SKM-1 treated with dmso at 0.1 percent for 144 hours (cell line): ENCODE results near the gene PPP1R9A.

Experiments
- DNase-seq: peaks from one replicate; lab custom pipeline; 2025; ENCODE audit not compliant: unreplicated experiment; lab: John Stamatoyannopoulos, UW

PPP1R9A gene

DNA sequence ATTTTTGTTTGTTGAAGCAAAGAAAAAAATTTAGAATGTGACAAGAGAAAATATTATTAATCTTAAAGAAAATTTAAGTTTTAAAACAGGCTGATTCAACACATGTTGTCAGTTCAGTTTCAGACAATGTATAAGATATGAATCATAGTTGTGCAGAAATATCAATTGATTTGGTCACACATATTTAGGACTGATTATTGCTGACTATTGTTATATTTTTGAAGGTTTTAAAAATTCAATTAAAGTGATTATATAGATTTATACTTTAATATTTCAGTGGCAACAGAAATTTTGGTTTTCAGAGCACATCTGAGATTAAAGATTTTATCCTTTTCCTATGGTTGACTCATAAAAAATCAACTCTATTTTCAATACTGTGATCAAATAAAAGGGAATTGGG lies 284.4 kb downstream of the PPP1R9A start:
- DNase-seq: no peak

DNA sequence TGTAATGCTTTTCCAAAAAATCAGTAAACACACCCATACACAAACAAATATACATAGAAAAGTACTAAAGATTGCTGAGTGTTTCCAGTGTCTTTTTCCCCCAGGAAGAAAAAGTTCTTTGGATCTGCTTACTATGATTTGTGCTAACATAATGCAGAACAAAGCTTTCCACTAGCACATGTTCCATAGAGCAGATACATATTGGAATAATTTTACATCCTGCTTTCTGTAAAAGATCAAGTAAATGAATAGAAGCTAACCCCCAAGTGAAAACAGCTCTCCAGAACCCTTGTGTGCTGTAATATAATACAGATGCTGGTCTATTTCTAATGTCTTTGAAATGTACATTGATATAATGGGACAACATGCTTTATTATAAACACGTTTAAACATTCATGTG lies 291.5 kb downstream of the PPP1R9A start:
- no peak for DNase-seq

DNA sequence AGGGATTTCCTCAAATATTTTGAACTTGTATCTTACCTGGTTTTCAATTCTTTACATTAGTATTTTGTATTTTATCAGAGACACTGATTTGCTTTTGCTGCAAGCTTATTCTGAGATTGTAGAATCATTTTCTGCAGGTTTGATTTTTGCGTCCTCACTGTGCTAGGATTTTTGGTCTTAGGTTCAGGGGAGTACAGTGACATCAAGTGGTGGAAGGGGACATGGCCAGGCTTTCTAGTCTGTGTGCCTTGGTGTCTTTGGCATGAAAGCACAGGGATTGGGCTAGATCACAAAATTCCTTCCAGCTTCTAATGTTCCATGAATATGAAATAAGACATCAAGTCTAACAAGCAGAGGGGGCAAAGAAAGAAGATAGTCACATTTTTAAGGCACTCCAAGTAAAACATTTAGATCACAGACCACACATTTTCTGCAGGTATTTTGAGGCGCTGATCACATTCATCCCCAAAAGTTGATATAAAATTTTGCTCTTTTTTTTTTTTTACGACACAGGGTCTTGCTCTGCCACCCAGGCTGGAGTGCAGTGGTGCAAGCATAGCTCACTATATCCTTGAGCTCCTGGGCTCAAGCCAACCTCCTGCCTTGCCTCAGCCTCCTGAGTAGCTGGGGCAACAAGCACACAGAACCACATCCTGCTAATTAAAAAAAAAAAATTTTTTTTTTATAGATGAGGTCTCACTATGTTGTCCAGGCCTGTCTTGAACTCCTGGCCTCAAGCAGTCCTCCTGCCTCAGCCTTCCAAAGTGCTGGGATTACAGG lies 292.6 kb downstream of the PPP1R9A start:
- peak; percentile 23 for DNase-seq

DNA sequence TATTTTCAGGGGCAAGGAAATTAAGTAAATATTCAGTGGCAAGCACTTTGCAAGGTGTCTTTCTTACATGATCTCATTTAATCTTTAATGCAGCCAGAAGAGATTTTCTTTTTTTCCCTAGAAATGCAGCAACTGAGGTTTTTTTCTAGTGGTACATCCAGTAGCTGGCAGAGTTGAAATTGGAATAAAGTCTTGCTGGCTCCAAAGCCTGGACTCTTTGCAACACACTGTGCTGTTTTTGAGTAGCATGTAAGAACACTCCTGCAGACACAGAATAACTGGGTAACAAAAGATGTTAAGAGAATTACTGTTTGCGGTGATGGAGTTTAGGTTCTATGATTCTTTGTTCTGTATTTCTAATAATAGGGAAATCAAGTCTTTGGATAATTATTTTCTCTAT lies 293.3 kb downstream of the PPP1R9A start:
- DNase-seq: no peak

DNA sequence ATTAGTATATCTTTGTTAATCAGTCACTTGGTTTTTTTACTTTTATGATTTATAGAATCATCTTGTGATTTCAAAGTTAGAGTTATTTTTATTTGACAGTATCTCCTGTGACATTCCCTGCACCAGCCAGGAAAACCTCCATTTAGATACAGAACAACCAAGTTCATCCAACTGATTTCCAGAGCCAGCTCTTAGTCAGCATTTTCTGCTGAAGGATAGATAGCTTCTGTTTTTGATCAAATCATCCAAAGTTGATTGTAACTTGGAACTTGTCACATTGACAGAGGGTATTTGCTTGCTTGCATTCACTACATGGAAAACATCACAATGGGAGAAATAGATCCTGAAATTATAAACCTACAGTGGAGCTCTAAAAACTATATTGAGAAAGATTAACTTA lies 294.3 kb downstream of the PPP1R9A start:
- no peak for DNase-seq

DNA sequence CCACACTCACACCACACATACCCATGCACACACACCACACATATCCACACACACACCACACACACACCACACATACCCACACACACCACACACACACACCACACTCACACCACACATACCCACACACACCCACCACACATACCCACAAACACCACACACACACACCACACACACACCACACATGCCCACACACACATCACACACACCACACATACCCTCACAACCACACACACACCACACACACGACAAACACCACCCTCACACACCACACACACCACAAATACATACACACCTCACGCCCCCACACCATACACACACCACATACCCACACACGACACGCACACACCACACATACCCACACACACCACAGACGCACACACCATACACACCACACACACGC lies 297.2 kb downstream of the PPP1R9A start:
- DNase-seq: no peak

DNA sequence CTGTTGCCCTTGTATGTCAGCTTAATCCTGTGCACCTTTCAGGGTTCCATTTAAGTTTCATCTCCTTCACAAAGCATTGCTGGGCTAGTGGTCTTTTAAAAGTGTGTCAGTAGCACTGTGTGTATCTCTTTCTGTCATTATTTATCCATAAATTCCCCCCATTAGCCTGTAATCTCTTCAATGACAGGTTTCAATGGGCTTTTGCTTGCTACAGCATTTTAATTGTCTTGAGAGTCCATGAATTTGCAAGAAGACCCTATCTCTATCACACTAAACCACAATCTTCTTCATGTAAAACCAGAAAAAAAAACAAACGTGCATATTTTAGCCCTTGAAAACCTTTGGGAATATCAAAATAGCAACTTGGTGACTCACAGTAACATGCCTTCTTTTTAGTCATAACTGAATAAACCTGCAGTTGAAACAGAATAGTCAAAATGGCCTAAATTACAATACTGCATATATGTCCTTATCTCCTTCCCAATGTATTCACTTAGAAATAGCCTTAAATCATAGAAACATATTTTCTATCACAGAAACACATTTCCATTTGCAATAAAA lies 298.4 kb downstream of the PPP1R9A start:
- no peak for DNase-seq

DNA sequence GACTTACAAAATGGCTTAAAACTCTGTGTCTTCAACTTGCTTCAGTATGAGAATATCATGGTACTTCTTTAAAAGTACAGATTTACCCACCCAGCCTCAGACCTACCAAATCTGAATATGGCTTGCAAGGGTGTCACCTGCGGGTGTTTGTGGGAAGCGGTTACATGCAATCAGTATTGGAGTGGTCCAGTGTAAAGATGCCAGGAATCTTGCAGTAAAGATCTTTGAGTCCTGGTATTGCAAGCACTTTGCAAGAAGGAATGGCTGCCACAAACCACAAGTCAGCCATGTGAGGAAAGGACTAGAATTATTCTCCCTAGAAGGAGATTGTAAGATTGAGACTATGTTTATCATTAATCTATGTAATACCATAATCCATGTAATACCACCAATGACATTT lies 301.9 kb downstream of the PPP1R9A start:
- DNase-seq: no peak

DNA sequence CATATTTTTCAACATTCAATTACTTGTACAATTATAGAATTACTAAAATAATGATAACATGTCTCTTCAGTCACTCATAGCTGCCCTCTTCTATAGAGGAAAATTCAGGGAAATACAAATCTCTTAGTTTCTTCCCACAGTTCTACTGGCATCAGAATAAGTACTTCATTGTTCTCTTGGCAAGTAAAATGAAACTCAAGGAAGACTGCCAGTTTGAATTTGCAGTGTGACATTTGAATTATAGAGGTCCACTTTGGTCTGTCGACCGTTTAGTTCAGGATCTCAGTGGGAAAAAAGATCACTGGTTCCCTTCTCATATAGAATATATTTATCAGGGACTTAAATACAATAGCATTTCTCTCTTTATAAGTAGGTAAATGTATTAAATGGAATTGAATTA lies 302.4 kb downstream of the PPP1R9A start:
- DNase-seq: no peak

DNA sequence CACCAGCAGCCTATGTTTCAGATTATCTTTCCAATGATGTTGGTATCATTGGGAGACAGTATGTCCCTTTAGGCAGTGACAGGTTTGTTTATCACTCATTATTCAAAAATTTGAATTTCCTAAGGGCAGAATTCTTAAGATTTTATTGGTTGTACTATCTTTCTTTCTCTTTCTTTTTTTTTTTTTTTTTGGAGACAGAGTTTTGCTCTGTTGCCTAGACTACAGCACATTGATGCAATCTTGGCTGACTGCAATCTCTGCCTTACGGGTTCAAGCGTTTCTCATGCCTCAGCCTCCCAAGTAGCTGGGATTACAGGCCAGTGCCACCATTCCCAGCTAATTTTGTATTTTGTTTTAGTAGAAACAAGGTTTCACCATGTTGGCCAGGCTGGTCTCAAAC lies 305.8 kb downstream of the PPP1R9A start:
- no peak for DNase-seq

DNA sequence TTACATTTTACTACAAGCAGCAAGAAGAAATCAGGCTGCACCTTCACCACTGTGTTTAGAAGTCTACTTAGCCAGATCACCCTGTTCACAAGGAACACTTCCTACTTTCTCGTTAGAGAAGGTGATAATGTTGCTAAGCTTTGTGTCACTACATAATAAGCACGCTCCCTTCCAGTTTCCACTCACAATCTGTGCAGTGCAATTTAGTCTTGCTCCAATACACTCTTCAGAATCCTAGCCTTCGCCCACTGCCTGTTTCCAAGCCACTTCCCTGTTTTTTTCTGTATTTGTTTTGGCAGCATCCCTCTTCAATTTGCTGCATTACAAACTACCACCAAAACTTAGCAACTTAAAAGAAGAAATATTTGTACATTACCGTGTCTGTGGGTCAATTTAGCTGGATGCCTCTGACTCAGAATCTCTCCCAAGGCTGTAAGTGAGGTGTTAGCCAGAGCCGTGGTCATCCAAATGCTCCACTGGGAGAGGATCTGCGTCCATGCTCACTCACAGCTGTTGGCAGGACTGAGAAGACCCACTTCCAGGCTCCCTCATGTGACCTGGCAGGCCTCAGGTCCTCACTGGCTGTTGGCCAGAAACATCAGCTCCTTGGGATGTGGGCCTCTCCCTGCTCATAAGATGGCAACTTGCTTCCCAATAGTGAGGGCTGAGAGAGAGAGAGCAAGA lies 306.6 kb downstream of the PPP1R9A start:
- no peak for DNase-seq

DNA sequence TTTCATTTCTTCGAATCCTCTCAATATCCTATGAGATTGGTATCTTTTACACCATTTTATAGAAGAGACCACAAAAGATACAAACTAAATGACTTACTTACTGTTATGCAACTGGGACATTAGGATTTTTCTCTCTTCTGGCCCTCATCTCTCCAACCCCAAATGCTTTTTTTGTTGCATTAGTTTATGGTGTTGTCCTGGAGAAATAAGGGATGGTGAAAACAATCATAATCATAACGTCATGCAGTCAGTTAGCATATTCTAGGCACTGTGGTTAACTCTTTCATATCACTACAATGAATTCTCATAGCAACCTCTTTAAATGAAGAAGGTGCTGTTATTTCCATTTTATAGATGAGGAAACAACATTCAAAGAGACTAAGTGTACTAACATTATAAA lies 312.3 kb downstream of the PPP1R9A start:
- no peak for DNase-seq

DNA sequence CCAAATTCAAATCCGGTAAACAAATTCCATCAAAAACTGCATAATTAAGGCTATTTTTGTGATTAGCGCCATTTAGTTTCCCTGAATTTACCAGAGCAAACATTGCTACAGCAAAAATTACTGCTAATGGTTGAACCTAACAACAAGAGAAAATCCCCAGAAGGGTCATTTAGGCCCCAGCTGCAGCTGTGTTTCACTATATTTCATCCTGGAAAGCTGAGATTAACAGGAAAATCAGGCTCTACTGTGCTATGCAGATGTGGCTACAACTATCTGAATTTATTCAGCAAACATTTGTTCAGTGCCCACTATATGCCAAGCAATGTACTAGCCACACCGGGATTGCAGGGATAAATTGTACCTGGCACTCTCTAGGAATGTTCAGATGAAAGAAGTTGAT lies 312.9 kb downstream of the PPP1R9A start:
- no peak for DNase-seq

DNA sequence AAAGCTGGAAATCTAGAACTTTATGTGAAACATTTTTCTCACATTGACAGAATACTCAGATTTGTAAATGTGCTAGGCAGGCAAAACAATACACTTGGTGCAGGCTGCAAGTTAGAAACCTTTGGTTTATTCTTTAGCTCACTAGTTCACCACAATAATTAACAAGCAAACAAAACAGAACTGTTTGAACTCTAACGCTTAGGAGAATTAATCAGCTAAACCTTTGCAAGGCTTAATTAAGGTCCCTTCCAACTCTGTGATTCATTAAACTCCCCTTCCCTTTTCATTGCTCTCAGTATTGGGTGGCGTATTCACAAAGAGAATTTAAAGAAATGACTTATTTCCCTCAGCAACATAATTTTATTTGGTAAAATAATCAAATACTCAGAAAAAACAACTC lies 317.9 kb downstream of the PPP1R9A start:
- no peak for DNase-seq

DNA sequence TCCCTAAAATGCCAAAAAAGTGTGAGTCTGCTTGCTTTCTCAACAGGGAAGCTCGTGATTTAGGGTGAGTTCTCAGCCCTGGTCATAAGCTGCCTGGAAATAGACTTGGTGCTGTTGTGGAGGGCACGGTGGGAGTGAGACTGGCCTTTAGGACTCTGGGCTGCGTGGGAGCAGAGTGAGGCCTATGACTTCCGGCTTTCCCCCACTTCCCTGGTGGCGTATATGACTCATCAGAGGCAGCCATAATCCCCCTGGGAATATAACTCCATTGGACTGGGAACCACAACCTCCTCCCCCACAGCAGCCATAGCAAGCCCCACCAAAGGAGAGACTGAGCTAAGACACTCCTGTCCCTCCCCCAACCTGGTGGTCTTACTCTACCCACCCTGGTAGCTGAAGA lies 321.9 kb downstream of the PPP1R9A start:
- no peak for DNase-seq

DNA sequence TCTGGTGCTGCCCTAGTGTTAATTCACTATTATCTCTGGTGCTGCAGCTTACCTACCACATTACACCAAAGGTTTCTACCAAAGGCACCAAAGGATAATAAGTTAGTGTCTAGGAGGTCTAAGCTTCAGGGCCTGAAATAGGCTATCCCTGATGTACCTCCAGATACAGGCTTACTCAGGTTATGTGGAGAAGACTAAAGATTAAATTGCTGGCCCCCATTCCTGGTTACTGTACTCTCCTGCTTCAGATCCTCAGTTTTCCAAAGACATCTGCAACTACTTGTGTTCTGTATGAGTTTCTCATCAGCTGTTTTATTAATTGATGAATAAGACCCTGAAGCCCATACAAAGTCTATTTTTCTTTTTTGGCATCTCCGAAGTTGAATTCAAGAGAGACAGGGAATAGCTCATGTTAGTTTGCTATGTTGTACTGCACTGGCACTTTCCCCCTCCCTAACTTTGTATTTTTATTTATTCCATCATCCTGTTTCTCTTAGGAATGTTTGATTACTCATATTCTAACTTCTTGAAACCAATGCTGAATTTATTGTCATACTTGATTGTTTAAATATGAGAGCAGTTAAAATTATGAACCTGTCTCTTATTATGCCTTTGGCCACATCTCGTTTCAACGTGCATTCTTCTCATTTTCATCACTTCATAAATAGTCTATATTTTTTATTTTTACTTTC lies 331.0 kb downstream of the PPP1R9A start:
- DNase-seq: no peak

DNA sequence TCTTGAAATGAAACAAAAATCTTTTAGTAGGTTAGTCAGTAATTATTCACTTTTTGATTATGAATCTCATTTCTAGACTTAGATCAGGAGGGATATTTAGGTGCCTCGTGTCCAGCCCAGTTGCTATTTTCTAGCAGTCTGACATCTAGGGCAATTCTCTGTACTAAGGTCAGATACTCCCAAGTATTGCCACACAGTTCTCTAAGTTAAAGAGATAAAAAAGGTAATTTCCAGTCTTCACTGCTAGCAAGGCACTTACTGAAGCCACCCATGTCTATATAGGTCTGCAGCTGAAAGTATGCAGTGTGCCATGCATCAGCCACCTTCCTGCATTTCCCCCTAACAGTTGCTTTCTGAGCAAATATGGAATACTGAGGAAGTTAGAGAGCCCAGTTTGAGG lies 333.5 kb downstream of the PPP1R9A start:
- no peak for DNase-seq

DNA sequence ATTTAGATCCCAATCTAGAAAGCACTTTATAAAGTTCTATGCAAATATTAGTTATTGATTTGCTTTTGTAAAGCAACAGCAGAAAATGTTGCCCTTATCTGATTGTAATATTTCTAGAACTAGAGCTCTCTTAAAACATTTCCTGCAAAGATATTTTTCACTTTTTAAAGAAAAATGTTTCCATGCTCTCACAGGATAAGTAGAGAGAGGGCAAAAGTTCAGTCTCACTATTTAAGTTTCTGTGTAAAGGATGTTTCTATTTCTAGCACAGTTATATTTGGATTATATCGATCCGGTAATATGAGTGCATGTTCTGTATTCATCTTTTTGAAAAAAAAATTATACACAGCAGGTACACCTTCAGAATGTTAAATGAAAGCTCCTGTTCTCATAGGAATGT lies 334.9 kb downstream of the PPP1R9A start:
- DNase-seq: no peak

DNA sequence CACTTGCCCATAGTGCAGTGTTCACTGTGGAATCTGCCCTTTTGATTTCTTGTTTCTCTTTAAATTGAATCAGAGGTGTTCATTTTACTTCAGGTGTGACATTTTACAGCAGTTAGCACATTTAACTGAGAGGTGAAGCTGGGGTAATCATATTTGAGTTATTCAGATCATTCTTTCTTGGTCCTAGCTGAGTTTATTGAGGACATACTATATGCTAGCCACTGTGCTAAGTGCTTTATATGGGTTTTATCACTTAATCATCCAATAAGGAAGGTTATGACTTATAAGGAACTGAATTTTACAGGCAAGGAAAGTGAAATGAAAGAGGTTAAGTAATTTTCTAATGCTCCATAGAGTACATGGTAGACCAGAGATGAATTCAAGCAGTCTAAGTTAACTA lies 337.2 kb downstream of the PPP1R9A start:
- DNase-seq: no peak

DNA sequence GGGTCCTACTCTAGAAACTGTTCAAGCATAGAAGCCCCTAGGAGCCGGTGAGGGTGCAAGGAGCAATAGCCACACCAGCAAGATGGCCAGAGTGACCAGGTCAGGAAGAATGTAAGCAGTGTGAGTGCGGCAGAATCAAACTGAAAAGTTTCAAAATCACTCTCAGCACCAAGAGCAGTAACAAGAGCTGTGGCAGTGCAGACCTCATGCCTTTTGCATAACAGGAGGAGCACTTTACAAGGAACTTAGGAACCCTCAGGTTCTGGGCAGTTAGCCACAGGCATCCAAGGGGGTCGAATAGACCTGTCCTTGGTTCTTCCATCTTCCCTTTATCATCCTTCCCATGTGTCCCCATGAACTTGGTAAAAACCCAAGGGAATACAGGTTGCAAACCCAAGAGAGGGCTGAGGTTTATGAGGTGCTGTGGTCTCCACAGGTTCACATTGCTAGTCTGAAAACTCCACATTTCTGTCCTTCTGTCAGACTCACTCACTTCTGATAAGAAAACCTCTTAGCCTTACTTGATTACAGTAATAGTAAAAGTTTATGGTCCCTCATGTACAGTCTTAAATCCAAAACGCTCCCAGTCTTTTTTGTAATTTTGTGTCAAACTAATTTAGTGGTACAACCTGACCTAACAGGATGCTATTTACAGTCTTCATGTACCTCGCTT lies 338.6 kb downstream of the PPP1R9A start:
- no peak for DNase-seq

DNA sequence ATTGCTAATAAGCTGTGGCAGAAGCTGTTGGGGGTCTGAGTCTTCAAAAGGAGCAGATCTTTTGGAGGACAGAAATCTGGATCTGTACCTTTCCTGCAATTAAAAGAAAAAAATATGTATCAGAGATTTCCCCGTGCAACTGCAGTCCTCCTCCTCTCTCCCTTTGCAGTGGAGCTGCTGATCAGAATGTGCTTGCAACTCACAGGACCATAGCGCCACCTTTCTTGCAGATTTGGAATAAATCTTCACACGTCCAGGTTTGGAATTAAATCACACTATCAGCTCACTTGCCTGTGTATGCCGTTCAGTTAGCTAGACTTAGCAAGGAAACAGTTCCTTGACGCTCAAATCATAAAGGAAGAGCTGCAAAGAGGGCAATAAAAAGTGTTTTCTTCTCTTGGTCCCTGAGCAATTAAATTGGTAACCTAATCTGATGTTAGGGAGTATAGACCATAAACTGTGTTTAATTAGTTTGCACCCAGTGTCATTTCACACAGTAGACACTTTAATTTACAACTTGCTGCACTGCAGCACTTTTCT lies 339.5 kb downstream of the PPP1R9A start:
- peak; percentile 47 for DNase-seq
